Forelimb muscle (tissue), 1 donor: ENCODE measurements around the gene ZNF33B. TPM values are rescaled to one million over a fixed set of nuclear protein-coding genes. Genes with fewer than 3 reads are reported as not detected.
"Not testable (repeated sequence)": the region's sequence is repeated elsewhere in the genome, so short reads cannot be mapped to it uniquely, and the experiment has no call there.

Source experiments
- DNase-seq: peaks from one replicate; pipeline ENCODE4 v3.0.0-alpha.2; 2013; ENCODE audit warnings: low read depth
- polyA plus RNA-seq: library from polyadenylated mRNA; unstranded; fragments of 120-200 nt; gene quantifications from one replicate; pipeline ENCODE4 v1.2.1, GENCODE V29; 2013; ENCODE audit not compliant: insufficient read length

Gene ZNF33B
- 18.8 TPM for polyA plus RNA-seq

GRCh38 chr10:42638055-42638820, at the start of gene ZNF33B:
ZNF33B (minus strand) TSS chr10:42638570; CDS start chr10:42636928, 1,642 bp downstream.
- DNase-seq, result peak; percentile 80

- DNase-seq, result no peak
These were observed 46.1 kb upstream of the ZNF33B start for GRCh38 chr10:42684517-42684916.

- no peak for DNase-seq
These were observed 41.9 kb upstream of the ZNF33B start for GRCh38 chr10:42680267-42680666.

GRCh38 chr10:42665181-42665979, 27.0 kb upstream of the ZNF33B start:
- DNase-seq, result not testable (repeated sequence)

- no peak for DNase-seq
These were observed 16.0 kb upstream of the ZNF33B start for GRCh38 chr10:42654419-42654818.

GRCh38 chr10:42652858-42653257, 14.5 kb upstream of the ZNF33B start:
- no peak for DNase-seq

GRCh38 chr10:42650374-42650773, 12.0 kb upstream of the ZNF33B start:
- no peak for DNase-seq

- no peak for DNase-seq
These were observed 10.1 kb upstream of the ZNF33B start for GRCh38 chr10:42648512-42648911.

- no peak for DNase-seq
These were observed 8.6 kb upstream of the ZNF33B start for GRCh38 chr10:42646687-42647640.

GRCh38 chr10:42646214-42646613, 7.8 kb upstream of the ZNF33B start:
- DNase-seq, result no peak

GRCh38 chr10:42645516-42645915, 7.1 kb upstream of the ZNF33B start:
- DNase-seq, result no peak

GRCh38 chr10:42645103-42645502, 6.7 kb upstream of the ZNF33B start:
- DNase-seq, result no peak

- no peak for DNase-seq
These were observed 2.4 kb upstream of the ZNF33B start for GRCh38 chr10:42640610-42641229.

- DNase-seq, result no peak
These were observed 476 bp upstream of the ZNF33B start for GRCh38 chr10:42638821-42639270.

- DNase-seq, result no peak
These were observed 719 bp downstream of the ZNF33B start for GRCh38 chr10:42637648-42638054.

- no peak for DNase-seq
These were observed 1.2 kb downstream of the ZNF33B start for GRCh38 chr10:42637142-42637541.

GRCh38 chr10:42635098-42635497, 3.3 kb downstream of the ZNF33B start:
- no peak for DNase-seq

- DNase-seq, result no peak
These were observed 5.8 kb downstream of the ZNF33B start for GRCh38 chr10:42632564-42632963.

- DNase-seq, result no peak
These were observed 7.7 kb downstream of the ZNF33B start for GRCh38 chr10:42630537-42631134.

- no peak for DNase-seq
These were observed 14.4 kb downstream of the ZNF33B start for GRCh38 chr10:42623929-42624328.

- DNase-seq, result no peak
These were observed 19.9 kb downstream of the ZNF33B start for GRCh38 chr10:42618424-42618823.
